Measurements from ENCODE around the gene EMID1.

EMID1 gene

DNA sequence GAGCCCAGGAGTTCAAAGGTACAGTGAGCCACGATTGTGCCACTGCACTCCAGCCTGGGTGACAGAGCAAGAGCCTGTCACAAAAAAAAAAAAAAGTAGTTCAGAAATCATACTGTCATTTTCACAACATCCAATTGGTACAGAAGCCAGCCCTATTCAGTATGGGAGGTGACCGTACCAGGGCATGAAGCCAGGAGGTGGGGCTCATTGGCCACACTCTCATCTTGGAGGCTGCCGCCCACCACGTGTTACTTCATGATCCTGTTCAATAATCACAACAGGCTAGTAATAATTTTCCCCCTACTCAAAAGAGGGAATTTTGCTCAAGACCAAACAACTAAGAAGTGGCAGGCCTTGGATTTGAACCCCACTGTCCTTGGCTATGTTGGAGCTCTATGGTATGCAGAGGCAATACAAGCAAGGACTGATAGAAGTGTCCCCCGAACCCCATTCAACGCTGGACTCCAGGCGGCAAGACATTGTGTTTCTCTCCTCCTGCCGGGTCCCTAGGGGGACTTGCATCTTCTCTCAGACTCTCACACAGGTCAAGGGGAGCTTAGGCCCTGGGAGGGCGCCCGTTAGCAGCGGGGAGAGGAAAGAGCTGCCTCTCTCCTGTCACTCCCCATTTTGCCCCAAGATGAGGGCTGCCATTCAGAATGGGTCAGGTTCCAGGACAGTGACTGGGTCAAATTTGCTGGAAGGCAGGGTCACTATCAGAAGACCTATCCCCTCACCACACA lies 40.2 kb upstream of the EMID1 start:
- DNase-seq (ENCODE audit: extremely low spot score) = no peak
- CTCF ChIA-PET = interaction anchor here (1.2 to 2.5 kb wide), 3 partner anchors 11 to 80 kb away, joined by 3 to 14 read pairs (median 9); no protein-coding TSS in a partner anchor

DNA sequence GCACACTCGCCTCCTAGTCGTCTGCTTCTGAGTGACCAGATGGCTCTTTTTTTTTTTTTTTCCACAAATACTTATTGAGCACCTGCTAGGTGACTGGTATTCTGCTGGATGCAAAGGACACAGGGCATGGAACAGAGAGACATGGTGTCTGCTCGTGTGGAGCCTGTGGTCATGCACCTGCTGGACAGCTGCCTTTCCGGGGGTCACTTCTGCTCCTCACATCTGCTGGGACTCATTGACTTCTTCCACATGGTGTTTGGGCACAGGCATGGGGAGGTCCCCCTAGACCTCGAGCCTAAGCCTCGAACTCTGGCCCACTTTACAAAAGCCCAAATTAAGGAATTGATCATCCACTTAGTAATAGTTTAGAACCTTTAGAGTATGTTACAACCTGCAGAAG lies 39.5 kb upstream of the EMID1 start:
- DNase-seq (ENCODE audit: extremely low spot score) = peak; percentile 24
- POLR2A ChIA-PET = interaction anchor here (1.3 kb wide), 1 partner anchor 36 kb away, joined by 5 read pairs; no protein-coding TSS in a partner anchor
- TF ChIP-seq, protein P1, sequence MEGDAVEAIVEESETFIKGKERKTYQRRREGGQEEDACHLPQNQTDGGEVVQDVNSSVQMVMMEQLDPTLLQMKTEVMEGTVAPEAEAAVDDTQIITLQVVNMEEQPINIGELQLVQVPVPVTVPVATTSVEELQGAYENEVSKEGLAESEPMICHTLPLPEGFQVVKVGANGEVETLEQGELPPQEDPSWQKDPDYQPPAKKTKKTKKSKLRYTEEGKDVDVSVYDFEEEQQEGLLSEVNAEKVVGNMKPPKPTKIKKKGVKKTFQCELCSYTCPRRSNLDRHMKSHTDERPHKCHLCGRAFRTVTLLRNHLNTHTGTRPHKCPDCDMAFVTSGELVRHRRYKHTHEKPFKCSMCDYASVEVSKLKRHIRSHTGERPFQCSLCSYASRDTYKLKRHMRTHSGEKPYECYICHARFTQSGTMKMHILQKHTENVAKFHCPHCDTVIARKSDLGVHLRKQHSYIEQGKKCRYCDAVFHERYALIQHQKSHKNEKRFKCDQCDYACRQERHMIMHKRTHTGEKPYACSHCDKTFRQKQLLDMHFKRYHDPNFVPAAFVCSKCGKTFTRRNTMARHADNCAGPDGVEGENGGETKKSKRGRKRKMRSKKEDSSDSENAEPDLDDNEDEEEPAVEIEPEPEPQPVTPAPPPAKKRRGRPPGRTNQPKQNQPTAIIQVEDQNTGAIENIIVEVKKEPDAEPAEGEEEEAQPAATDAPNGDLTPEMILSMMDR (IDR thresholded peaks at IDR 0.05; ENCODE audit: control extremely low read depth, extremely low read depth, low read depth, missing control alignments) = no peak
- CTCF ChIA-PET = interaction anchor here (1.2 to 2.5 kb wide), 5 partner anchors 10 to 79 kb away, joined by 3 to 14 read pairs (median 5); no protein-coding TSS in a partner anchor

More for the DNA sequence above, 40.2 kb upstream of the EMID1 start:
- TF ChIP-seq, protein P1 (IDR thresholded peaks at IDR 0.05; ENCODE audit: control extremely low read depth, extremely low read depth, low read depth, missing control alignments) = no peak
- POLR2A ChIA-PET = no interaction called here

DNA sequence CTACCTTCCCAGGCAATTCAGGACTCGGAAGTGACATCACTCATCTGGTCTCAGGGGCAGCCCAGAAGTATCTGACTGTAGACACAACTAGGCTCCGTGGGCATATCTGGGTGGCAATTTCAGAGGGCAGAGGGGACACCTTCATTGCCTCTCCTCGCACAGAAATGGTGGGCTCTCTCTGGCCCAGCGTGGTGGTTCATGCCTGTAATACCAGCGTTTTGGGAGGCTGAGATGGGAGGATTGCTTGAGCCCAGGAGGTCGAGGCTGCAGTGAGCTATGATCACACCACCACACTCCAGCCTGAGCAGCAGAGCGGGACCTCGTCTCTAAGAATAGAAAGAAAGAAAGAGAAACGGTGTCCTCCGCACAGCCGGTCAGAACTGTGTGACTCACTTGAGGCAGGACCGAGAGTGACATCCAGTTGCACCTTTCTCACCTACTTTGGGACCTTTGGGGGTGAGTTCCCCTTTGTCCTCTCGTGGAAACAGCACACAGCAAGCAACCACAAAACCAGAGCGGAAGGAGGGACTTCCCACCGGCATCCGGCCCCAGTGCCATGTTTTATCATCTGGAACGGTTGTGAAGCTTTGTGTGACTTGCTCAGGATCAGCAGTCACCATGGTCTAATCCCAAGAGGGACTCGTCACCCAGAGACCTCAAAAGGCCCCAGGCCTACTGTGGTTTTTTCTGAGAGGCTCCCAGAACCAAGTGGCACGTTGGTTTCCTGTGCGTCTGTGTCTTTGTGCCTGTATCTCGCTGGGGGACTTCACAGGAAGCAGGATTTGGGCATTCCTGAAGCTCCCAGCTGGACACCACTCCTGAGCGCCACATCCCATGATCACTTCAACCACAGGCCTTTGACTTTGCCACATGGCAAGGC lies 38.4 kb upstream of the EMID1 start:
- POLR2A ChIA-PET = interaction anchor here (0.5 to 1.3 kb wide), 3 partner anchors 22 to 36 kb away, joined by 3 to 6 read pairs (median 5); no protein-coding TSS in a partner anchor

DNA sequence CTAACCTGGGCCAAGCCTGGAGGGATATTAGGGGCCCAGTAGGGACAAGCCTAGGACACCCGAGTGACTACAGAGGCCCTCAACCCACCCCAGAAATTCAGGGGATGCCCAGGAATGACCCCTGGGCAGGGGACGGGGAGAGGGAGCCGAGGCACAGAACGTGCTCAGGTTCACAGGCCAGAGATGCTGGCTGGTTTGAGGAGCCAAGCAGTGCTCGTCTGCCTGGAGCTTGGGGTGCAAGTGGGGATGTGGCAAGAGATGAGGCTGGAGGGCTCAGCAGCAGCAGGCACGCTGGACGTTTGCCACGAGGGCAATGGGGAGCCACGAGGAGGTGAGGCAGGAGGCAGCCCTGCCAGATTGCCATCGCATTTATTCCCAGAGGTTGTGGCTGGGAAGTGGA lies 34.0 kb upstream of the EMID1 start:
- DNase-seq (ENCODE audit: extremely low spot score) = no peak
- TF ChIP-seq, protein P1 (IDR thresholded peaks at IDR 0.05; ENCODE audit: control extremely low read depth, extremely low read depth, low read depth, missing control alignments) = no peak
- POLR2A ChIA-PET = no interaction called here

More for the DNA sequence above, 38.4 kb upstream of the EMID1 start:
- DNase-seq (ENCODE audit: extremely low spot score) = peak; percentile 89
- TF ChIP-seq, protein P1 (IDR thresholded peaks at IDR 0.05; ENCODE audit: control extremely low read depth, extremely low read depth, low read depth, missing control alignments) = no peak
- CTCF ChIA-PET = interaction anchor here (1.3 to 2.5 kb wide), 6 partner anchors 9 to 78 kb away, joined by 3 to 14 read pairs (median 5); partner anchors contain the start of gene EMID1

DNA sequence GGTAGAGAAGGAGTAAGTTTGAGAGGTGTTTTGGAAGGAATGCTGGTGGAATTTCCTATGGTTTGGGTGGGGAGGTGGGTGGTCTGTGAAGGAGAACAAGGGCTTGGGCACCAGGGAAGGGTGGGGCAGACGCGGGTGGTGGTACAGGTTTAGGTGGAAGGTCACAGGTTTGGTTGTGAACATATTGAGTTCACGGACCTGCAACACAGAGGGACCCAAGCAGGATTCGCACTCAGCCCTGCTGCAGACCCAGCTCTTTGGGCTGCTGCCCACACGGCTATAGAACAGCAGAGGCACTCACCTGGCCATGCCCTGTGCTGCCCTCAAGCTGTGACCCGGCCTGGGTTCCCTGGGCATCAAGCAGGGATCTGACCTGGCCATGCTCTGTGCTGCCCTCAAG lies 33.5 kb upstream of the EMID1 start:
- DNase-seq (ENCODE audit: extremely low spot score) = no peak
- ChIA-PET CTCF (interaction anchor here (1.3 kb wide), 2 partner anchors 18 to 31 kb away, joined by 4 to 5 read pairs; no protein-coding TSS in a partner anchor), POLR2A (no interaction called here)
- TF ChIP-seq, protein P1 (IDR thresholded peaks at IDR 0.05; ENCODE audit: control extremely low read depth, extremely low read depth, low read depth, missing control alignments) = no peak

More for the DNA sequence above, 34.0 kb upstream of the EMID1 start:
- CTCF ChIA-PET = interaction anchor here (1.3 kb wide), 2 partner anchors 18 to 32 kb away, joined by 4 to 5 read pairs; no protein-coding TSS in a partner anchor

DNA sequence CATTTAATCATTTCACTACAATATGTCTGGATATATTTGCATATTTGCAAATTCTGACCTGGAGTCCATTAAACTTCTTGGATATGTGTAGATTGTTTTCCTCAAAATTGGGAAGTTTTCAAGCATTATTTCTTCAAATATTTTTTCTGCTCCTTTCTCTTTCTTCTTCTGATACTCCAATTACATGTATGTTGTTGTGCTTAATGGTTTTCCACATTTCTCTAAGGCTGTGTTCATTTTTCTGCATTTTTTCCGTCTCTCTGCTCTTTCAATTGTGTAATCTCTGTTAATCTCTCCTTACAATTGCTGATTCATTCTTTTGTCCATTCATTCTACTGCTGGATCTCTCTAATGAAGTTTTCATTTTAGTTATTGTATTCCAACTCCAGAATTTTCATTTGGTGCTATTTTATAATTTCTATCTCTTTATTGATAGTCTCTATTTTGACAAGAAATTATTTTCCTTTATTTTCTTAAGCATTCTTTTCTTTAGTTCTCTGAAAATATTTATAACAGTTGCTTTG lies 30.3 kb upstream of the EMID1 start:
- ChIA-PET POLR2A (no interaction called here), CTCF (interaction anchor here (1.1 to 2.4 kb wide), 5 partner anchors 8 to 70 kb away, joined by 3 to 7 read pairs (median 7); no protein-coding TSS in a partner anchor)
- TF ChIP-seq, protein P1 (IDR thresholded peaks at IDR 0.05; ENCODE audit: control extremely low read depth, extremely low read depth, low read depth, missing control alignments) = no peak
- no peak for DNase-seq (ENCODE audit: extremely low spot score)

Data from GM10248 (cell line).